H9 (cell line): ENCODE measurements around the gene ZNF221. TPM values are rescaled to one million over a fixed set of nuclear protein-coding genes. Genes with fewer than 3 reads are reported as not detected.
"Not testable (repeated sequence)": the region's sequence is repeated elsewhere in the genome, so short reads cannot be mapped to it uniquely, and the experiment has no call there.

Experiments used
- DNase-seq: peaks from one replicate; pipeline ENCODE4 v3.0.0-alpha.2; 2017
- H2AFZ ChIP-seq: one replicate; pipeline ENCODE4 v1.6.1; 2013; ENCODE audit warnings: mild to moderate bottlenecking, low read length, control low read depth, moderate library complexity
- H2AK5ac ChIP-seq: 2 replicates; pipeline ENCODE4 v1.6.1; 2013; ENCODE audit warnings: low read length, control low read depth, mixed read lengths; ENCODE audit not compliant: insufficient read length
- H2BK120ac ChIP-seq: one replicate; pipeline ENCODE4 v1.6.1; 2013; ENCODE audit warnings: low read depth, mild to moderate bottlenecking, low read length, control low read depth, inconsistent platforms; ENCODE audit not compliant: poor library complexity, severe bottlenecking
- H2BK12ac ChIP-seq: 2 replicates; pipeline ENCODE4 v1.6.1; 2013; ENCODE audit warnings: low read length, control low read depth, mixed read lengths, low read depth; ENCODE audit not compliant: insufficient read length
- H2BK15ac ChIP-seq: 2 replicates; pipeline ENCODE4 v1.6.1; 2013; ENCODE audit warnings: low read depth, low read length, control low read depth
- H2BK20ac ChIP-seq: one replicate; pipeline ENCODE4 v1.6.1; 2013; ENCODE audit warnings: low read depth, mild to moderate bottlenecking, low read length, control low read depth, inconsistent platforms; ENCODE audit not compliant: poor library complexity, severe bottlenecking
- H2BK5ac ChIP-seq: 2 replicates; pipeline ENCODE4 v1.6.1; 2013; ENCODE audit warnings: low read length, control low read depth, mixed read lengths; ENCODE audit not compliant: insufficient read length
- H3K14ac ChIP-seq: 2 replicates; pipeline ENCODE4 v1.6.1; 2013; ENCODE audit warnings: low read length, control low read depth; ENCODE audit not compliant: insufficient read depth
- H3K18ac ChIP-seq: 2 replicates; pipeline ENCODE4 v1.6.1; 2013; ENCODE audit warnings: low read depth, mild to moderate bottlenecking, mixed read lengths, low read length, control low read depth; ENCODE audit not compliant: insufficient read length
- H3K23ac ChIP-seq: 2 replicates; pipeline ENCODE4 v1.6.1; 2013; ENCODE audit warnings: low read length, control low read depth, mixed read lengths, low read depth; ENCODE audit not compliant: insufficient read length
- H3K23me2 ChIP-seq: 2 replicates; pipeline ENCODE4 v1.6.1; 2013; ENCODE audit warnings: low read depth, mild to moderate bottlenecking, mixed read lengths, low read length, control low read depth; ENCODE audit not compliant: insufficient read length, poor library complexity, severe bottlenecking
- H3K27ac ChIP-seq: 2 replicates; pipeline ENCODE4 v1.5.1; 2013; ENCODE audit warnings: low read length, control low read depth, mixed read lengths, low read depth; ENCODE audit not compliant: insufficient read length
- H3K27me3 ChIP-seq: 2 replicates; pipeline ENCODE4 v1.6.1; 2013; ENCODE audit warnings: low read length, control low read depth, inconsistent platforms; ENCODE audit not compliant: insufficient read depth
- H3K4ac ChIP-seq: 2 replicates; pipeline ENCODE4 v1.6.1; 2013; ENCODE audit warnings: low read depth, mild to moderate bottlenecking, control low read depth, inconsistent platforms, low read length, moderate library complexity
- H3K4me1 ChIP-seq: 2 replicates; pipeline ENCODE4 v1.6.1; 2013; ENCODE audit warnings: low read length, control low read depth, inconsistent platforms; ENCODE audit not compliant: insufficient read depth
- H3K4me2 ChIP-seq: 2 replicates; pipeline ENCODE4 v1.6.1; 2013; ENCODE audit warnings: low read length, control low read depth, mixed read lengths; ENCODE audit not compliant: insufficient read length, insufficient read depth
- H3K56ac ChIP-seq: 2 replicates; pipeline ENCODE4 v1.6.1; 2013; ENCODE audit warnings: low read depth, mild to moderate bottlenecking, mixed read lengths, low read length, control low read depth; ENCODE audit not compliant: insufficient read length
- H3K79me1 ChIP-seq: 2 replicates; pipeline ENCODE4 v1.6.1; 2013; ENCODE audit warnings: low read depth, mild to moderate bottlenecking, moderate library complexity, low read length, control low read depth, inconsistent platforms; ENCODE audit not compliant: insufficient read depth, poor library complexity, severe bottlenecking
- H3K79me2 ChIP-seq: 2 replicates; pipeline ENCODE4 v1.6.1; 2013; ENCODE audit warnings: low read length, control low read depth, inconsistent platforms; ENCODE audit not compliant: insufficient read depth
- H3K9ac ChIP-seq: 2 replicates; pipeline ENCODE4 v1.6.1; 2013; ENCODE audit warnings: low read length, control low read depth, mixed read lengths; ENCODE audit not compliant: insufficient read length; ENCODE audit errors: extremely low read depth
- H3K9me3 ChIP-seq: one replicate; pipeline ENCODE4 v1.6.1; 2013; ENCODE audit warnings: low read depth, low read length, inconsistent platforms; ENCODE audit not compliant: control insufficient read depth
- H3T11ph ChIP-seq: one replicate; pipeline ENCODE4 v1.6.1; 2013; ENCODE audit warnings: mild to moderate bottlenecking, low read length, control low read depth, inconsistent platforms
- H4K20me1 ChIP-seq: one replicate; pipeline ENCODE4 v1.6.1; 2013; ENCODE audit not compliant: control insufficient read depth, insufficient read length, insufficient read depth
- H4K5ac ChIP-seq: 2 replicates; pipeline ENCODE4 v1.6.1; 2013; ENCODE audit warnings: low read depth, mild to moderate bottlenecking, mixed read lengths, low read length, control low read depth; ENCODE audit not compliant: insufficient read length
- H4K8ac ChIP-seq: replicated peaks from 2 replicates; pipeline ENCODE4 v1.6.1; 2013; ENCODE audit warnings: low read length, control low read depth, mixed read lengths, low read depth; ENCODE audit not compliant: insufficient read length
- H4K91ac ChIP-seq: 2 replicates; pipeline ENCODE4 v1.6.1; 2013; ENCODE audit warnings: low read depth, mild to moderate bottlenecking, moderate library complexity, mixed read lengths, low read length, control low read depth; ENCODE audit not compliant: insufficient read length
- H3K27ac Mint-ChIP-seq, 3 experiments: 2 replicates in 2 of 3; 3 replicates in 1 of 3; pipeline ENCODE4 v1.8.0; 2020 to 2021; ENCODE audit warnings: mixed read lengths in 3 of 3, mild to moderate bottlenecking in 1 of 3, moderate library complexity in 1 of 3
- H3K27me3 Mint-ChIP-seq: 2 replicates; pipeline ENCODE4 v1.8.0; 2021; ENCODE audit warnings: low read depth, mild to moderate bottlenecking, moderate library complexity, mixed read lengths
- H3K36me3 Mint-ChIP-seq, 3 experiments: 2 replicates in 2 of 3; 3 replicates in 1 of 3; pipeline ENCODE4 v1.8.0; 2020 to 2021; ENCODE audit warnings: low read depth in 3 of 3, mixed read lengths in 3 of 3; ENCODE audit not compliant: insufficient read depth in 1 of 3
- H3K4me1 Mint-ChIP-seq, 2 experiments: 2 replicates each; pipeline ENCODE4 v1.8.0; 2020; ENCODE audit warnings: mixed read lengths in 2 of 2
- H3K4me3 Mint-ChIP-seq, 2 experiments: 2 replicates in 1 of 2; 3 replicates in 1 of 2; pipeline ENCODE4 v1.8.0; 2020 to 2021; ENCODE audit warnings: mild to moderate bottlenecking in 2 of 2, mixed read lengths in 2 of 2, moderate library complexity in 1 of 2
- H3K9me3 Mint-ChIP-seq, 2 experiments: 2 replicates in 1 of 2; 3 replicates in 1 of 2; pipeline ENCODE4 v1.8.0; 2020; ENCODE audit warnings: mild to moderate bottlenecking in 2 of 2, mixed read lengths in 2 of 2, moderate library complexity in 1 of 2
- WGBS: extraction: QIAGEN DNeasy Blood & Tissue Kit; methylation state at CpG from one replicate; pipeline ENCODE4 v1.1.7; 2013; ENCODE audit warnings: missing lambda C conversion rate, low lambda C conversion rate, mixed read lengths; ENCODE audit not compliant: insufficient read length; ENCODE audit errors: extremely low coverage; 5-methylcytosine and 5-hydroxymethylcytosine counted together
- total RNA-seq: library from RNA; stranded (reverse); gene quantifications from 2 replicates; pipeline ENCODE4 v1.2.1, GENCODE V29; 2021

ZNF221 gene
- total RNA-seq, 1 experiment from 2014 or later, result 8.0 TPM

GRCh38 chr19:43949803-43950202 is 1.2 kb upstream of the ZNF221 start:
- not testable (repeated sequence) for H4K20me1 ChIP-seq, H3K56ac ChIP-seq, H2BK120ac ChIP-seq, H3K27ac Mint-ChIP-seq, H2BK5ac ChIP-seq, H4K8ac ChIP-seq, H3K4me1 Mint-ChIP-seq, H3K27ac ChIP-seq, H3K27me3 ChIP-seq, H3K9me3 ChIP-seq, H4K5ac ChIP-seq, H3K4me3 Mint-ChIP-seq, H3K14ac ChIP-seq, H2AK5ac ChIP-seq, H2BK12ac ChIP-seq, DNase-seq, H2BK20ac ChIP-seq, H3K4ac ChIP-seq, H3K23ac ChIP-seq, H3K18ac ChIP-seq, H2AFZ ChIP-seq, H2BK15ac ChIP-seq, H3T11ph ChIP-seq, H4K91ac ChIP-seq, H3K4me1 ChIP-seq, H3K4me2 ChIP-seq, H3K9ac ChIP-seq, H3K79me1 ChIP-seq, H3K79me2 ChIP-seq, H3K23me2 ChIP-seq
- peaks cover 13 to 17% (median 13%) of the 10 kb centered on the region in 3 experiments for H3K36me3 Mint-ChIP-seq
- WGBS, result no CpG with 5 or more reads among the region's 2 CpGs
- peaks cover 48 to 70% of the 10 kb centered on the region in 2 experiments for H3K9me3 Mint-ChIP-seq
- peaks cover 21% of the 10 kb centered on the region for H3K27me3 Mint-ChIP-seq
